Measurements from ENCODE around the gene ACOXL. TPM values are rescaled to one million over a fixed set of nuclear protein-coding genes. Genes with fewer than 3 reads are reported as not detected.
A peak's percentile ranks its signal among the peaks of the same experiment; 100 is the strongest.
"Not testable (repeated sequence)": the region's sequence is repeated elsewhere in the genome, so short reads cannot be mapped to it uniquely, and the experiment has no call there.

ACOXL gene
- total RNA-seq, 2 experiments from 2014 or later, result 0.14 to 0.56 TPM

- no peak overlapping the region for H3K4me3 Mint-ChIP-seq
Observed at GRCh38 chr2:111042261-111042660, 309.9 kb downstream of the ACOXL start.

GRCh38 chr2:111042772-111043771 is 310.7 kb downstream of the ACOXL start:
- POLR2A ChIA-PET, result interaction anchor here (0.9 to 1.3 kb wide), 6 partner anchors 10 to 231 kb away, joined by 3 to 4 read pairs (median 3); no protein-coding TSS in a partner anchor
- Mint-ChIP-seq H3K4me3 (peak overlapping the region; percentile 2), H3K9me3 (peaks cover 12% of the 10 kb centered on the region), H3K36me3 (ENCODE audit: low read depth) (peaks cover 3% of the 10 kb centered on the region), H3K27me3 (peaks cover 42% of the 10 kb centered on the region), H3K27ac (peak overlapping the region; percentile 37), H3K4me1 (ENCODE audit: low read depth) (peaks cover 33% of the 10 kb centered on the region)
- no peak for TF ChIP-seq CTCF (IDR thresholded peaks at IDR 0.05)
- peak; percentile 67 for DNase-seq
- intact Hi-C loops (cut with micrococcal nuclease), result no loop called here
- CTCF ChIA-PET, result interaction anchor here (1.0 to 1.7 kb wide), 3 partner anchors 13 to 231 kb away, joined by 3 to 5 read pairs (median 3); no protein-coding TSS in a partner anchor
- ATAC-seq, result peak; percentile 89

More at GRCh38 chr2:111042261-111042660, 309.9 kb downstream of the ACOXL start:
- intact Hi-C loops (cut with micrococcal nuclease), result no loop called here
- H3K27ac Mint-ChIP-seq, result no peak overlapping the region
- no peak for ATAC-seq
- CTCF ChIA-PET, result interaction anchor here (1.3 kb wide), 1 partner anchor 11 kb away, joined by 3 read pairs; no protein-coding TSS in a partner anchor
- peaks cover 38% of the 10 kb centered on the region for H3K4me1 Mint-ChIP-seq (ENCODE audit: low read depth)
- no peak for DNase-seq
- peaks cover 3% of the 10 kb centered on the region for H3K36me3 Mint-ChIP-seq (ENCODE audit: low read depth)
- H3K9me3 Mint-ChIP-seq, result peaks cover 12% of the 10 kb centered on the region
- H3K27me3 Mint-ChIP-seq, result peaks cover 41% of the 10 kb centered on the region
- TF ChIP-seq CTCF (IDR thresholded peaks at IDR 0.05), result no peak
- POLR2A ChIA-PET, result interaction anchor here (1.3 kb wide), 1 partner anchor 17 kb away, joined by 3 read pairs; no protein-coding TSS in a partner anchor

- H3K27me3 Mint-ChIP-seq, result peaks cover 39% of the 10 kb centered on the region
- POLR2A ChIA-PET, result interaction anchor here (1.0 to 1.2 kb wide), 4 partner anchors 9 to 232 kb away, joined by 3 to 4 read pairs (median 3); no protein-coding TSS in a partner anchor
- H3K36me3 Mint-ChIP-seq (ENCODE audit: low read depth), result peaks cover 3% of the 10 kb centered on the region
- peaks cover 12% of the 10 kb centered on the region for H3K9me3 Mint-ChIP-seq
- no peak for TF ChIP-seq CTCF (IDR thresholded peaks at IDR 0.05)
- ATAC-seq (no peak), DNase-seq (no peak)
- CTCF ChIA-PET, result interaction anchor here (1.0 to 1.7 kb wide), 3 partner anchors 12 to 232 kb away, joined by 3 to 5 read pairs (median 3); no protein-coding TSS in a partner anchor
- H3K4me3 Mint-ChIP-seq, result no peak overlapping the region
- no peak overlapping the region for H3K27ac Mint-ChIP-seq
- H3K4me1 Mint-ChIP-seq (ENCODE audit: low read depth), result peaks cover 34% of the 10 kb centered on the region
- intact Hi-C loops (cut with micrococcal nuclease), result no loop called here
Observed at GRCh38 chr2:111044066-111044465, 311.7 kb downstream of the ACOXL start.

- Mint-ChIP-seq H3K4me1 (ENCODE audit: low read depth) (peaks cover 46% of the 10 kb centered on the region), H3K9me3 (peaks cover 12% of the 10 kb centered on the region), H3K27me3 (peaks cover 33% of the 10 kb centered on the region)
- POLR2A ChIA-PET; H3K27ac Mint-ChIP-seq; CTCF ChIA-PET; H3K36me3 Mint-ChIP-seq (ENCODE audit: low read depth); H3K4me3 Mint-ChIP-seq: not testable (repeated sequence)
- ATAC-seq, result peak; percentile 14
- intact Hi-C loops (cut with micrococcal nuclease), result loop anchor here (5.0 kb wide), 1 partner anchor 72 kb away; no protein-coding TSS in a partner anchor
- peak; percentile 54 for DNase-seq
Observed at GRCh38 chr2:111045236-111045635, 312.9 kb downstream of the ACOXL start.

GRCh38 chr2:111045771-111046444 is 313.5 kb downstream of the ACOXL start:
- no peak for TF ChIP-seq CTCF (IDR thresholded peaks at IDR 0.05)
- H3K4me1 Mint-ChIP-seq (ENCODE audit: low read depth), result peaks cover 53% of the 10 kb centered on the region
- ChIA-PET CTCF (interaction anchor here (0.7 kb wide), 1 partner anchor 9 kb away, joined by 3 read pairs; no protein-coding TSS in a partner anchor), POLR2A (no interaction called here)
- ATAC-seq, result no peak
- H3K36me3 Mint-ChIP-seq (ENCODE audit: low read depth), result peaks cover 3% of the 10 kb centered on the region
- H3K9me3 Mint-ChIP-seq, result peaks cover 12% of the 10 kb centered on the region
- DNase-seq, result no peak
- H3K27me3 Mint-ChIP-seq, result peaks cover 26% of the 10 kb centered on the region
- H3K4me3 Mint-ChIP-seq, result no peak overlapping the region
- intact Hi-C loops (cut with micrococcal nuclease), result loop anchor here (5.0 kb wide), 1 partner anchor 71 kb away; no protein-coding TSS in a partner anchor
- H3K27ac Mint-ChIP-seq, result no peak overlapping the region

Data from activated CD8-positive, alpha-beta T cell treated with anti-CD3 and anti-CD28 coated beads for 36 hours (primary cell).